GM10248 (cell line): ENCODE measurements around the gene CHIC1.
A peak's percentile ranks its signal among the peaks of the same experiment; 100 is the strongest.
"Not testable (repeated sequence)": the region's sequence is repeated elsewhere in the genome, so short reads cannot be mapped to it uniquely, and the experiment has no call there.

Experiments
- CTCF ChIA-PET: fragments of 300-600 bp; sonication (Branson Sonifier 250); formaldehyde crosslinking; extraction: SDS; loops from one replicate; lab custom pipeline; 2021; ENCODE audit warnings: antibody characterized with exemption; lab: Yijun Ruan, JAX
- POLR2A ChIA-PET: fragments of 350-650 bp; sonication (Branson Sonifier 250); formaldehyde crosslinking; extraction: SDS; loops from one replicate; lab custom pipeline; 2020; ENCODE audit warnings: antibody characterized with exemption; lab: Yijun Ruan, JAX
- DNase-seq: peaks from one replicate; pipeline ENCODE4 v3.0.0; 2012; ENCODE audit errors: extremely low spot score
- CTCF ChIP-seq: IDR thresholded peaks from 2 replicates; pipeline ENCODE4 v1.5.1; 2012; ENCODE audit warnings: mild to moderate bottlenecking, low read depth; ENCODE audit errors: extremely low read depth, missing control alignments, control extremely low read depth

CHIC1 gene

GRCh38 chrX:73562984-73563737 is at the start of gene CHIC1:
CHIC1 (plus strand) TSS chrX:73563197; CDS start chrX:73563285, 88 bp downstream.
- CTCF ChIA-PET: no interaction called here
- peak; percentile 66 for DNase-seq
- POLR2A ChIA-PET: no interaction called here
- no peak for TF ChIP-seq CTCF

DNA sequence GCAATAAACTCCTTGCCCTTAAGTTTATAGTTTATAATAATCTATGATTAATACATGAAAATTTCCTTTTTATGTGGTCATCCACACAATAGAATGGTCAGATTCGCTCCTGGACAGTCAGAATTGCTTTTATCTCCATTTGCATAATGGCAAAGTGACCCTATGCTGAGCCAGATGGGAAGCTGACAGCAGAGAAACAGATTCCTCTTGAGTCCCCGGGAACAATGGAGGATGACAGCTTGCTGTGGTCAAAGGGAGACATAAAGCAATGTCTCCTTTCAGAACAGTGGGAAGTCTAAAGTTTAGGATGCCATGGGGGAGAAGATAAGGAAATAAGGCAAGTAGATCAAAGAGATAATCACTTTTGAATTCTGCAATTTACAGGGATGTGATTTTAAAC is 40.2 kb upstream of the CHIC1 start:
- DNase-seq, POLR2A ChIA-PET, CTCF ChIA-PET: not testable (repeated sequence)

DNA sequence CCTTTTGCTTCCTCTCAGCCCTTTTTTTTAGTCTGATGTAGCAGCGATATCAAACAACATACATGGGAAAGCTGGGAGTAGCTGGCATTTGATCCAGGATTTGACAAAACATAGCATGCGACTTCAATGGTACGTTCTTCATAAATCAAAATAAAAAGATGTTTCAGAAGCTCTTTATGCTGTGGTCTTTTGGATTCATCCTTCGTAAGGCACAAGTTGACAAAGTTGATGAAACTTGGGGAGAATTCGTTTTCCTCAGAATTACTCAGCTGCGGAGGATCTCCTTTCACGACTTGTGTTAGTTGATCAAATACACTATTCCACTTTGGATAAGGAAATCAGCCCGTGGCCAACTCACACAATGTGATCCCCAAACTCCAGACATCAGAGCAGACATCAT is 38.1 kb upstream of the CHIC1 start:
- POLR2A ChIA-PET: no interaction called here
- CTCF ChIA-PET: no interaction called here
- no peak for TF ChIP-seq CTCF
- no peak for DNase-seq

GRCh38 chrX:73525928-73526690 is 36.9 kb upstream of the CHIC1 start:
- POLR2A ChIA-PET: no interaction called here
- CTCF ChIA-PET: no interaction called here
- no peak for TF ChIP-seq CTCF
- DNase-seq: no peak

DNA sequence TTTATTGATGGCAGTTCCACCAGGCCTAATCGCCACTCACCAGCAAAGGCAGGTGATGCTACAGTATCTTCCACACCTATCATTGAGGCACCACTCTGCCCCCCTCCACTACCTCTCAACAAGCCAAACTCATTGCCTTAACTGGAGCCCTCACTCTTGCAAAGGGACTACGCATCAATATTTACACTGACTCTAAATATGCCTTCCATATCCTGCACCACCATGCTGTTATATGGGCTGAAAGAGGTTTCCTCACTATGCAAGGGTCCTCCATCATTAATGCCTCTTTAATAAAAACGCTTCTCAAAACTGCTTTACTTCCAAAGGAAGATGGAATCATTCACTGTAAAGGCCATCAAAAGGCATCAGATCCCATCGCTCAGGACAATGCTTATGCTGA is 31.3 kb upstream of the CHIC1 start:
- CTCF ChIA-PET, DNase-seq, POLR2A ChIA-PET: not testable (repeated sequence)

- no peak for DNase-seq
- ChIA-PET POLR2A (no interaction called here), CTCF (no interaction called here)
- TF ChIP-seq CTCF: no peak
These were observed 6.8 kb upstream of the CHIC1 start for GRCh38 chrX:73556159-73556558.

GRCh38 chrX:73561801-73562200 is 1.2 kb upstream of the CHIC1 start:
- no peak for TF ChIP-seq CTCF
- CTCF ChIA-PET: no interaction called here
- DNase-seq: no peak
- POLR2A ChIA-PET: no interaction called here
